Left lung (tissue), 10 donors: ENCODE results near the gene SCN1A. TPM values are rescaled to one million over a fixed set of nuclear protein-coding genes. Genes with fewer than 3 reads are reported as not detected.
A peak's percentile ranks its signal among the peaks of the same experiment; 100 is the strongest.

Experiments used
- ATAC-seq: fragments of 200-7000 bp; cut with Tn5 transposase; one replicate; pipeline ENCODE4 v1.9.1; 2020; ENCODE audit warnings: moderate library complexity
- DNase-seq, 4 donors: peaks; one replicate each; pipeline ENCODE4 v3.0.0-alpha.2; 2013 to 2020
- H3K27ac ChIP-seq, 2 donors: fragments of 200-600 bp; sonication (generic) in 1 of 2; one replicate each; pipeline versions ENCODE4 v1.5.0 to v1.8.0; 2020 to 2021
- H3K27me3 ChIP-seq, 2 donors: fragments of 200-600 bp; sonication (generic) in 1 of 2; one replicate each; pipeline versions ENCODE4 v1.5.0 to v1.8.0; 2020 to 2021
- H3K36me3 ChIP-seq, 2 donors: fragments of 200-600 bp; sonication (generic) in 1 of 2; one replicate each; pipeline versions ENCODE4 v1.5.0 to v1.8.0; 2020 to 2021
- H3K4me1 ChIP-seq, 2 donors: fragments of 200-600 bp; one replicate each; pipeline ENCODE4 v1.8.0; 2021
- H3K4me3 ChIP-seq, 2 donors: fragments of 200-600 bp; sonication (generic) in 1 of 2; one replicate each; pipeline versions ENCODE4 v1.5.0 to v1.8.0; 2020 to 2021; ENCODE audit warnings: mild to moderate bottlenecking in 1 of 2
- H3K9me3 ChIP-seq, 2 donors: fragments of 200-600 bp; sonication (generic) in 1 of 2; one replicate each; pipeline versions ENCODE4 v1.5.0 to v1.8.0; 2020 to 2021
- CTCF ChIP-seq, 2 donors: fragments of 200-600 bp; sonication (generic) in 1 of 2; IDR thresholded peaks; one replicate each; pipeline versions ENCODE4 v1.5.0 to v1.8.0; 2021; ENCODE audit warnings: antibody characterized with exemption in 2 of 2
- intact Hi-C, 2 donors: fragments of 100-400 bp; cut with DNase I; formaldehyde crosslinking; loops; one replicate each; pipeline versions ENCODE4 v1.11.2 to v1.14.2; 2022
- polyA plus RNA-seq, 6 donors: library from polyadenylated mRNA; unstranded; fragments of 120-200 nt; gene quantifications; one replicate each; pipeline ENCODE4 v1.2.1, GENCODE V29; 2013; ENCODE audit not compliant: insufficient read length in 6 of 6
- total RNA-seq, 2 donors: library from RNA; stranded (reverse); fragmentation: NEBNext Ultra II Directional; extraction: Animal tissue kit (Norgen Biotek cat#: 25700); gene quantifications; one replicate each; pipeline ENCODE4 v1.2.1, GENCODE V29; 2021
- donor health status: DM: no; HTN: yes; CAD: no.
- donor health status: DM: no; HTN: no; CAD: no.

Gene SCN1A
- total and polyA plus RNA-seq, 8 donors = 0.60 to 18.0 (median 1.5) TPM

GRCh38 chr2:165953306-165953654, 174.5 kb downstream of the SCN1A start:
- no peak for DNase-seq
- no peak for TF ChIP-seq CTCF (IDR thresholded peaks at IDR 0.05)
- intact Hi-C loops = no loop called here
- Histone ChIP-seq H3K9me3 (no peaks in the 10 kb centered on the region), H3K27me3 (no peaks in the 10 kb centered on the region), H3K4me3 (peak overlapping the region; percentile 71), H3K4me1 (peaks cover 0 to 24% of the 10 kb centered on the region in 2 donors), H3K27ac (peak overlapping the region; percentile 77 to 88), H3K36me3 (peaks cover 0 to 5% of the 10 kb centered on the region in 2 donors)
- ATAC-seq = peak; percentile 68

GRCh38 chr2:165952741-165953211, 175.0 kb downstream of the SCN1A start:
- H3K4me1 ChIP-seq = peaks cover 0 to 24% of the 10 kb centered on the region in 2 donors
- peak overlapping the region; percentile 77 to 88 for H3K27ac ChIP-seq
- intact Hi-C loops = no loop called here
- DNase-seq = peak in 2 of 4 donors; percentile 10 to 12
- peaks cover 0 to 10% of the 10 kb centered on the region in 2 donors for H3K36me3 ChIP-seq
- no peak for TF ChIP-seq CTCF (IDR thresholded peaks at IDR 0.05)
- no peaks in the 10 kb centered on the region for H3K9me3 ChIP-seq
- H3K4me3 ChIP-seq = peak overlapping the region; percentile 71
- ATAC-seq = peak; percentile 4
- H3K27me3 ChIP-seq = no peaks in the 10 kb centered on the region

GRCh38 chr2:165952085-165952484, 175.7 kb downstream of the SCN1A start:
- Histone ChIP-seq H3K4me1 (peaks cover 0 to 24% of the 10 kb centered on the region in 2 donors), H3K9me3 (no peaks in the 10 kb centered on the region), H3K27me3 (no peaks in the 10 kb centered on the region), H3K4me3 (no peak overlapping the region), H3K36me3 (peaks cover 0 to 15% of the 10 kb centered on the region in 2 donors), H3K27ac (no peak overlapping the region)
- DNase-seq (no peak), ATAC-seq (no peak)
- no peak for TF ChIP-seq CTCF (IDR thresholded peaks at IDR 0.05)
- intact Hi-C loops = no loop called here

- H3K27ac ChIP-seq = no peak overlapping the region
- ATAC-seq (no peak), DNase-seq (no peak)
- TF ChIP-seq CTCF (IDR thresholded peaks at IDR 0.05) = no peak
- H3K36me3 ChIP-seq = peaks cover 0 to 21% of the 10 kb centered on the region in 2 donors
- H3K4me1 ChIP-seq = peaks cover 0 to 24% of the 10 kb centered on the region in 2 donors
- no peaks in the 10 kb centered on the region for H3K27me3 ChIP-seq
- H3K4me3 ChIP-seq = no peak overlapping the region
- intact Hi-C loops = no loop called here
- H3K9me3 ChIP-seq = no peaks in the 10 kb centered on the region
Measured at GRCh38 chr2:165950438-165950837, 177.4 kb downstream of the SCN1A start.

GRCh38 chr2:165941827-165942226, 186.0 kb downstream of the SCN1A start:
- DNase-seq (no peak), ATAC-seq (no peak)
- Histone ChIP-seq H3K27ac (no peak overlapping the region), H3K4me3 (no peak overlapping the region), H3K27me3 (no peaks in the 10 kb centered on the region), H3K36me3 (peaks cover 0 to 69% of the 10 kb centered on the region in 2 donors), H3K4me1 (no peaks in the 10 kb centered on the region), H3K9me3 (no peaks in the 10 kb centered on the region)
- intact Hi-C loops = no loop called here
- TF ChIP-seq CTCF (IDR thresholded peaks at IDR 0.05) = no peak
